NCI-H2107 treated with DMSO at 0.1 percent for 48 hours (cell line): ENCODE results near the gene UGT3A2.
A peak's percentile ranks its signal among the peaks of the same experiment; 100 is the strongest.

ENCODE experiments used
- DNase-seq: peaks from one replicate; lab custom pipeline; 2025; ENCODE audit not compliant: unreplicated experiment; lab: John Stamatoyannopoulos, UW

The UGT3A2 gene

DNA sequence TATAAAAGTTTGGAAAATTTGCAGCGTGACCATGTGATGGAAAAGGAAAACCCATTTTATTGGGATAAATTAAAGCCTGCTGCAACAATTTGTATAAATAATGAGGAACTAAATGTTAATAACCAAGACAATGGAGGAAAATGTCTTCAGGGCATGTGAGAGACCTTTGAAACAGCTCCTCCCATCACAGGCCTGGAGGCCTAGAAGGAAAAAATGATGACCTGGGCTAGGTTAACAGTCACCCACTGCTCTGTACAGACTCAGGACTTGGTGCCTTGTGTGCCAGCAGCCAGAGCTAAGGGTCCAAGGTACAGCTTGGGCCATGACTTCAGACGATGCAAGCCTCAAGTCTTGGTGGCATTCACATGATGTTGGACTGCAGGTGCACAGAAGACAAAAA is 53.5 kb downstream of the UGT3A2 start:
- DNase-seq = no peak

GRCh38 chr5:36009698-36010097 is 57.0 kb downstream of the UGT3A2 start:
- DNase-seq = no peak

DNA sequence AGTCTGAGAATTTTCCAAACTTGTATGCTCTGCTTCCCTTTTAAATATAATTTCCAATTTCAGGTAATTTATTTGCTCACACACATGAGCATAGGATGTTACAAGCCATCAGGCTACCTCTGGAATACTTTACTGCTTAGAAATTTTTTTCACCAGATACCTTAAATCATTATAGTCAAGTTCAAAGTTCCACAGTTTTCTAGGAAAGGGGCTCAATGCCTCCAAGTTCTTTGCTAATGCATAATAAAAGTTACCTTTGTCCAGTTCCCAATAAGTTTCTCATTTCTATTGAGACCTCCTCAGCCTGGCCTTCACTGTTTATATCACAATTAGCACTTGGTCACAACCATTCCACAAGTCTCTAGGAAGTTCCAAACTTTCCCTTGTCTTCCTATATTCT is 59.3 kb downstream of the UGT3A2 start:
- no peak for DNase-seq

DNA sequence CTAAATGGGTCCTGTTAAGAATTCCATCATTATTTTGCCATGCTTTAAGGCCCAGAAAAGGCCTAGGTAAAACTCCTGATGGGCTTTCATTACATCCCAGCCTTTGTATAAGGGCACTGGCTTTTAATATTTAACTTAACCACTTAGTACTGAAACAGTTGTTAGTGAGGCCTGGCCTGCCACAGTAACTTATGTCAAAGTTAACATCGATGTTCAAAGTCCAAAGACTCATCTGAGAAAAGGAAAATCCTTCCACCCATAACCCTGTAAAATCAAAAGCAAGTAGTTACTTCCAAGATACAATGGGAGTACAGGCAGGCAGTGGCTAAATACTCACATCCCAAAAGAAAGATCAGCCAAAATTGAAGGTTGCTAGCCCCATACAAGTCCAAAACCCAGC is 60.5 kb downstream of the UGT3A2 start:
- no peak for DNase-seq

DNA sequence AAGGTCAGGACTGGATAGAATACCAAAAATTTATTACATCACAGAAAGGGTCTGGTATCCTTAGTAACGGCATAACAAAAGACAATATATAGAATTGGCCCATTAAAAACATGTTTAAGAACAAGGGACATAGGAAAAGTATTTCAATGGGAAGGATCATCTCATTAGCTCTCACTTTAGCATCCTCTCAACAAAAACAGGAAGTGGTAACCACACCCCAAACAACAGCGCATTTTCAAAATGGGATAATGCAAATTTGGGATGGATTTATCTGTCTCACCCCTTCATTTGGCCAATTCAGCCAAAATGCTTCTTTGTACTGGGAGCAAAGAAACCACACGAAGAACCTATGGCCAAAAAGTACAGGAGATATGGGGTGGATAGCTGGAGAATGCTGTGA is 65.7 kb downstream of the UGT3A2 start:
- DNase-seq = no peak

DNA sequence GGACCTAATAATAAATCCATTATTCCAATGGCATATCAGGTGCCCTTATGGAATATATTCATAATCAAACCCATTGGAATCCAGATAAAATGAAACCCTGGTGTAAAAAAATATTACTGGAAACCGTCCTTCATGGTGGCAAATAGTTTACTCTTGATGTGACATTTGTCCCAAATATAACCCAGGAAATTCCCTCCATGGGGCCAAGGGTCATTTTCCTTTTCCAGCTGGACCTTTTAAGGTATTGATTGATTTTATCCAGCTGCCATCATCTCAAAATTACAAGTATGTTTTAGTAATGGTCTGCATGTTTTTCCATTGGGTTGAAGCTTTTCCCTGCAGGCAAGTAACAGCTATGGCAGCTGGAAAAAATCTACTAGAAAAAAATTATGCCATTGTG is 67.1 kb downstream of the UGT3A2 start:
- no peak for DNase-seq

DNA sequence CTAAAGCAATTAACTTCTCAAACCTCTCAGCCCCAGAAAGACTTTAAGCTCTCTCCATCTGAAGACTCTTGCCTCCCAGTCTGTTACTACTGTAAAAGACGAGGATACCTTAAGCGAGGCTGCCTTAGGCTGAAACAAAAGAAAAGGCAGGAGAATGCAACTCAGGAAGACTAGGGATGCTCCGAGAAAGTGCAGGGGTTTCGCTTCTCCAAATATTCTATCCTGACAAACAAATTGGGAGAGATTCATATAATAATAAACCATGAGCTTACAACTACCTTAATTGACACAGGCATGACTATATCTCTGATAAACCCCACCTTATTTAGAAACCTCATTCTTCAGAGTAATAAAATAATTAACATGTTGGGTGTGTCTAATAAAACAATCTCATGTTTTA is 70.6 kb downstream of the UGT3A2 start:
- no peak for DNase-seq

- DNase-seq = peak; percentile 37
These were observed 75.6 kb downstream of the UGT3A2 start, which contains the start of gene UGT3A1 for GRCh38 chr5:35990941-35991611. Gene UGT3A1 (minus strand): TSS chr5:35991390. CDS start chr5:35991240, 150 bp downstream.

DNA sequence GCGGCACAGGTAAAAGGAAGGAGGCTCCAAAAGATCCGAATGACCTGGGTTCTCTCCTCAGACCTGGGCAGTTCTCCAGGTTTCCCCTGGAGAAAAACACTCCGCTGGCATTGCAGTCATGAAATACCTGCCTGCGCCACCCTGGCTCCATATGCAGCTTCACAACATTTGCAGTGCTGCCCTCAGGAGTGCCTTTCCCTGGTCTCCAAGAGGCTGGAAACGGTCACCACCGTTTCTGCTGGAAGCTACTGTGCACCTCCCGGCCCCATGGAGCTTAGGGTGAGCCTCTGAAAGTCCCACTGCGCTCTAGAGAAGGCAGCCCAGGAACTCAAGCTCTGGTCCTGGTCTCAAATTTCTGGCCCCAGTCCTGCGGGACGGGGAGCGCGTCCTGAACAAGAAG is 76.2 kb downstream of the UGT3A2 start:
- DNase-seq = no peak

DNA sequence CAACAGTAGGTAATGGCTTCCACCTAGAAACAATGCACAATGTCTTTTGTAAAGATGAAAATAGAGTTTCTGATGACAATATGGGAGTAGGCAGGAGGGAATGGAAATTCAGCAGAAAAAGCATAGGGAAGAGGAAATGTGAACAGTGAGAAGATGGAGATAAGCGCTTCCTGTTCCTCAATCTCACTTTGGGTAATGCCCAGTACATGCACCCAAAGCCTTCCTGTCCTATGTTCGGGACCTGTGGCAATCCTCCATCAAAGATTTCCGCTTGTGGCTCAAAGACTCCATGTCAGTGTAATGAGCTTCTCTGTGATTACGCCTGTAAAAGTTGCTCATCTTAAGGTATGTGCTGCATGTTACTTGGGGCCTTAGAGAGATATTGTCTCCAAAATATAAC is 78.2 kb downstream of the UGT3A2 start:
- no peak for DNase-seq

DNA sequence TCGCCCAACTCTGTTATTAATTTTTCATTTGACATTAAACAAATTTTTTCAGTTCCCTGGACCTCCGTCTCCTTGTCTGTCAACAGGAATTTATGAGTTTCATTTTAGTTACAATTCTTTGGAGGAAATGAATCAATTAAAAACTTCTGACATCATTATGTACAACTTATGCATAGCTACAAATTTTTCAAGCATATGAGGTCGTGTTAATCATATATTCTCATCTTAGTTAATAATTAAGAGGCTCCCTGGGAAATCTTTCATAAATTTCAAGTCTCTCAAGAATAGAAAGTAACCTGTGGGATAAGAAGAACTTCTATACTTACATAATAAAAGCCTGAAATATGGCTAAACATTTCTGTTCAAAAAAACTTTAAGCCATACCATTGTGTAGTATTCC is 78.9 kb downstream of the UGT3A2 start:
- no peak for DNase-seq
